Limb (tissue), 2 donors: ENCODE data around the gene PCGF6.
"Not testable (repeated sequence)": the region's sequence is repeated elsewhere in the genome, so short reads cannot be mapped to it uniquely, and the experiment has no call there.

ENCODE experiments used
- DNase-seq, 2 donors: peaks; one replicate each; pipeline ENCODE4 v3.0.0-alpha.2; 2016; ENCODE audit errors: extremely low spot score in 2 of 2

Gene PCGF6

DNA sequence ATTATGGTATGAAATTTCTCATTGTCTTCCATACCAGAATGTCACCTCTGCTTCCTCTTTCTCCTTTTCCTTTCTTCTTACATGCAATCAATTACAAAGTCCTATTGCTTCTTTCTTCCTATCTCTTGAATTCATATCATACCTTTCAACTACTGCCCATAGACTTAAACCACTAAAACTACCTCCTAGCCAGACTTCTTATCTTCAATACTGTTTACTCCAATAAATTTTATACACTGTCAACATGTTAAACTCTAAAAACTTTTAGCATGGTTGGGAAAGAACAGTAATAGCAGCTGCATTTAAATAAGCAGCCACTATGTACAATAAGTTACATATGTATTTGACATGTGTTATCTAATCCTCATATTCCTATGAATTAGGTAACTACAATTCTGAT, 34.9 kb downstream of the PCGF6 start:
- no peak for DNase-seq

GRCh38 chr10:103310197-103310596, 40.7 kb downstream of the PCGF6 start:
- DNase-seq, result no peak

GRCh38 chr10:103307594-103307993, 43.3 kb downstream of the PCGF6 start:
- no peak for DNase-seq

DNA sequence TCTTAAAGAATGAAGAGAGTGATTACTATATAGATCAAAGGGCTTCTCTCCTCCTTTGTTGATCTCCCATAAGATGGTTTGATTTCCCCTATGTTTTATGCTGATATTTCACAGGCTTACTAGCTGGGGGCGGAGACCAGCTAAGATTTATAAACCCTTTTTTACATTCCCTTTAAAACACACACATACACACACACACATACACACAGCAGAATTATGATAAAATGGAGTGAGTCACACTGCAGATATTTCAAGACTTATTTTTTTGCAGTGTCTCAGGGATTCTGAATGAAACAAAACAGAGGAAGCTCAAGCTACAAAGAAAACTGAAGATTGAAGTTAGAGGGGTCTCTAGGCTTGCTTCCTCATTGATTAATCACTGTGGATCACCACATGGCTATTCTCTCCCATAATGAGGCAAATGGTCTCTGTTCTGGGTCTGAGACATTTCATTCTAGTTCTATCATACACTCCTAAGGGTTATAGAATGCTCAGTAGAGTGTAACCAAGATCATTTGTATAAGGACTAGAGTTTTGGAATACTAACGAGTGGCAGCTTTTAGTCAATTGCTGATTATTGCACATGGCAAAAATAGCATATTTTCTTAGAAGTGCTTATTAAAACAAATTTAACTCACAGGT, 55.4 kb downstream of the PCGF6 start:
- DNase-seq, result no peak

- DNase-seq, result no peak
Measured at GRCh38 chr10:103291588-103291987, 59.4 kb downstream of the PCGF6 start.

- DNase-seq, result no peak
Measured at GRCh38 chr10:103287992-103288391, 62.9 kb downstream of the PCGF6 start.

- DNase-seq, result no peak
Measured at GRCh38 chr10:103284170-103284569, 66.8 kb downstream of the PCGF6 start.

- no peak for DNase-seq
Measured at GRCh38 chr10:103282961-103283360, 68.0 kb downstream of the PCGF6 start.

- DNase-seq, result peak; percentile 60 to 84
Measured at GRCh38 chr10:103281753-103282152, 69.2 kb downstream of the PCGF6 start.

DNA sequence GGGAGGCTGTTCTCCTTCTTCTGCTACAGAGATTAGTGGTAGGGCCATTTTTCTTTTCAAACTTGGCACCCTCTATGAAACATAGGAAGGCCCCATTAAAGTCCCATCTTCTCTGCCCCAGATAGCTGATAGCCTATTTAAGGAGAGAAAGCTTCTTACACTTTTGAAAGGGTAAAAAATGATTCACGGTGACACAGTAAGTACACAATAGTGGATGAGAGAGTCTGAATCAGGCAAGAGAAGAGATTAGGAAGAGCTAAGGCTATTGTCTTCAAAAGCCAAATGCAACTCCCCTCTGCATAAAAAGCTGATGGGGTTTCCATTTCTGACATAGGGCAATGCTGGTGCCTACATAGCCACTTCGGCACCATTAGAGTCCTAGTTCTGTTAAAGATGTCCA, 70.4 kb downstream of the PCGF6 start:
- DNase-seq, result no peak

DNA sequence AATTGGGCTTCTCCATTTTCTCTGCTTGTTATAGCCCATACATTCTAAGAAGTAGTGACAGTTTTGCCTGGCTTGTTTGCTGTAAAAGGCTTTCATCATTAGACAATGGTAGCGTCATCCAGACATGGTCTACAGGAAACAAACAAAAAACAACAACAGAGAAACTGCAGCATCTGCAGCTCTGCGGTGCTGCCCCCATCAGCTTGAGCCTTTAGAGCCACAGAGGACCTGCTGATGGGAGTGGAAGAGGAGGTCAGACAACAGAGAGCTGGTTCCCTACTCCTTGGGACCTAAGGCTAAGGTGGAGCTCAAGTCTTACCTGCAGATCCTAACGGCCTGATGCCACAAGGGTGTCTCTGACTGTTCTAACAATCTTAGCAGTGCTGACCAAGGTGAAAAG, 70.9 kb downstream of the PCGF6 start:
- DNase-seq, result peak in 1 of 2 donors; percentile 27

- peak; percentile 46 to 79 for DNase-seq
Measured at GRCh38 chr10:103278862-103279298, 72.1 kb downstream of the PCGF6 start.

DNA sequence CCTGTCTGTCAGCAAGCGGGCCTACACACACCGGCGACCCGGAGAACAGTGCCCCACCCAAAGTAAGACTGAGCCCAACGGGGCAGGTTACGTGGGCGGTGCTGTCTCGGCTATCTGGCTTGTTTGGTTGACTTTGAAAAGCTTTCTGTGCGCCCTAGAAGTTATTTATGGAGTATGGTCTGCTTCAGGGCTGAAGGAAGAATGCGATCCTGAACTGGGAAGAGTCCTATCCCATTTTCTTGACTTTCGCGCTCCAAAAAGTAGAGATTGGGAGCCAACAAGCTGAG, 72.5 kb downstream of the PCGF6 start:
- DNase-seq, result no peak

GRCh38 chr10:103277713-103278536, 73.0 kb downstream of the PCGF6 start:
- DNase-seq, result peak in 1 of 2 donors; percentile 34

DNA sequence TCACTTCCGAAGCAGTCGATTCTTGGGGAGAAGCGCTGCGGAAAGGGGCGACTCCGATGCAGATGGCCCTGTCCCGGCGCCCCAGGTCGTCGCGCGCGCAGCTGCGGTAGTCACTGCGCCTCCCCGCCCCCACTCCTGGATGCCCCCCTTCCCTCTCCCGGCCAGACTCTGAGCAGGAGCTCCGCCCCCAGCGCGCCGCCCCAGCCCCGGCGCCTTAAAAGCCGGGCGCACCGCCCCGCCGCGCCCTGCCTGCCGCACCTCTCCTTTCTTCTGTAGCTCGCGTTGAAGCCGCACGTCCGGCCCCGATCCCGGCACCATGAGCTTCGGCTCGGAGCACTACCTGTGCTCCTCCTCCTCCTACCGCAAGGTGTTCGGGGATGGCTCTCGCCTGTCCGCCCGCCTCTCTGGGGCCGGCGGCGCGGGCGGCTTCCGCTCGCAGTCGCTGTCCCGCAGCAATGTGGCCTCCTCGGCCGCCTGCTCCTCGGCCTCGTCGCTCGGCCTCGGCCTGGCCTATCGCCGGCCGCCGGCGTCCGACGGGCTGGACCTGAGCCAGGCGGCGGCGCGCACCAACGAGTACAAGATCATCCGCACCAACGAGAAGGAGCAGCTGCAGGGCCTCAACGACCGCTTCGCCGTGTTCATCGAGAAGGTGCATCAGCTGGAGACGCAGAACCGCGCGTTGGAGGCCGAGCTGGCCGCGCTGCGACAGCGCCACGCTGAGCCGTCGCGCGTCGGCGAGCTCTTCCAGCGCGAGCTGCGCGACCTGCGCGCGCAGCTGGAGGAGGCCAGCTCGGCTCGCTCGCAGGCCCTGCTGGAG, 73.8 kb downstream of the PCGF6 start, which contains the start of gene INA:
INA (plus strand) TSS at position 243 of the 817 bp plus-strand sequence; CDS start at position 317, 74 bp downstream.
- DNase-seq, result peak; percentile 8 to 84

GRCh38 chr10:103276251-103276895, 74.6 kb downstream of the PCGF6 start:
- DNase-seq, result peak in 1 of 2 donors; percentile 30

- peak; percentile 3 to 34 for DNase-seq
Measured at GRCh38 chr10:103273041-103273441, 77.9 kb downstream of the PCGF6 start.

- peak; percentile 54 to 81 for DNase-seq
Measured at GRCh38 chr10:103265717-103266329, 85.1 kb downstream of the PCGF6 start.

DNA sequence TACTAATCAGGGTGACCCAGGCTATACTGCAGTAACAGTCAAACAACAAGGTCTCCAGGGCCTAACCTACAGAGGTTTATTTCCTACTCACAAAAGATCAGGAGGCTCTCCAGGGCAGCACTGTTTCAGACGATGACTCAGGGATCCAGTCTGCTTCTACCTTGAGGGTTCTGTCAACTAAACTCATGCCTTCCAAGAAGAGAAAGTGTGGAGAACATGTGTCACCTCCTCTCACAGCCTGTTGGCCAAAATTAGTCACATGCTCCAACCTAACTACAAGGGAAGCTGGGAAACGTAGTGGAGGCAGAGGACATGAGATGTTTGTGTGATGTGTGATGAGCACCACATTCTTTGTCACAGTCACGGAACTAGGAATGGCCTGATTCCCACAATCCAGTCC, 88.7 kb downstream of the PCGF6 start:
- no peak for DNase-seq

- no peak for DNase-seq
Measured at GRCh38 chr10:103259989-103260388, 91.0 kb downstream of the PCGF6 start.

DNA sequence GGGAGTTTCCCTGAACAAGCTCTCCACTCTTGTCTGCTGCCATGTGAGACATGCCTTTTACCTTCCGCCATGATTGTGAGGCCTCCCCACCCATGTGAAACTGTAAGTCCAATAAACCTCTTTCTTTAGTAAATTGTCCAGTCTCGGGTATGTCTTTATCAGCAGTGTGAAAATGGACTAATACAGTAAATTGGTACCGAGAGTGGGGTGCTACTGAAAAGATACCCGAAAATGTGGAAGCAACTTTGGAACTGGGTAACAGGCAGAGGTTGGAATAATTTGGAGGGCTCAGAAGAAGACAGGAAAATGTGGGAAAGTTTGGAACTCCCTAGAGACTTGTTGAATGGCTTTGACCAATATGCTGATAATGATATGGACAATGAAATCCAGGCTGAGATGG, 92.0 kb downstream of the PCGF6 start:
- DNase-seq, result not testable (repeated sequence)
